Measurements from ENCODE around the gene ORC1. TPM values are rescaled to one million over a fixed set of nuclear protein-coding genes. Genes with fewer than 3 reads are reported as not detected.

Gene ORC1
- total RNA-seq (2022; extraction: Qiagen RNA extraction; ENCODE audit: low read depth) = 18.3 to 20.6 TPM (median 19.3 TPM) in 5 replicates

GRCh38 chr1:52404116-52404974 lies at the start of gene ORC1, which contains the start of gene PRPF38A:
Gene ORC1, minus strand, starts transcription at chr1:52404423. Its CDS starts 2,200 bp downstream, at chr1:52402223.
Gene PRPF38A, plus strand, starts transcription at chr1:52404602. Its CDS starts 148 bp downstream, at chr1:52404750.

DNA sequence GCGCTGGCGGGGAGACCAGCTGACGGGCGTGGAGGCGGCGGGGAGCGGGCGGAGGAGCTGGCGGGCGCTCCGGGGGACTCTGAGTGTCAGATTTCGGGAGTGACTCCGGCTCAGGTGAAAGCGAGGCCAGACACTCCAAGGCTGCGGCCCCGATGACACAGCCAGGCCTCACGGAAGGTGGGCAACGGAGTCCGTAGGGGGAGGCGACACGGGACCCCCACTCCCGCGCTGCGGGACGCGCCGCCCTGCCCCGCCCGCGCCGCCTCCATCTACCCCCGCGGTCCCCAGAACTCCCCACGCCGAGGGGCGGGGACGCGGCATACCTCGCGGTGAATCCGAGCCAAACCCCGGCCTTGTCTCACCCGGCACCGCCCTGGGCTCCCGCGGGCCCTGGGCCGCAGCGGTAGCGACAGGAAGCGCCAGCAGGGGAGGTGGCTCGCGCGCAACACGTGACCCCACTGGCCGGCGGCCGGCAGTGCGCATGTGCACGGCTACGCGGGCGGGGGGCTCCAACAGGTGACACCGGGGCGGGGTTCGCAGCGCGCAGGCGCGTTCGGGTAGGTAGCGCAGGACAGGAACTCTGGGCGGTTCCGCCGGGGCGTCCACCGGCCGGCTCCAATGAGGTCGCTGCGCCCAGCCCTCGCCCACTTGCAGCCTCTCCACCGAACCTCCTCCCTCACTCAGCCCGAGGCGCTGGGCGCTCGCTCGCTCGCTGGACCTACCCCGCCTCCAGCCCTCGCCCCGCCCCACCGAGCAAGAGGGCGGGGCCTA lies 38.3 kb downstream of the ORC1 start, which contains the start of gene CC2D1B:
Gene CC2D1B, minus strand, starts transcription at position 460 of the 771 bp plus-strand sequence. CDS start 1,585 bp downstream, outside the sequence.

Other genes with a start within 250 kb of the ORC1 start
- 11.2 to 22.3 TPM (median 18.3 TPM) in 5 replicates for gene CC2D1B, start 38.2 kb downstream of the ORC1 start, total RNA-seq (2022; extraction: Qiagen RNA extraction; ENCODE audit: low read depth)
- 19.2 to 21.9 TPM (median 20.8 TPM) in 5 replicates for gene PRPF38A, start 179 bp upstream of the ORC1 start, total RNA-seq (2022; extraction: Qiagen RNA extraction; ENCODE audit: low read depth)
- gene TUT4, start 148.7 kb upstream of the ORC1 start, total RNA-seq (2022; extraction: Qiagen RNA extraction; ENCODE audit: low read depth) = 20.5 to 25.5 TPM (median 23.3 TPM) in 5 replicates
- gene GPX7, start 197.9 kb upstream of the ORC1 start, total RNA-seq (2022; extraction: Qiagen RNA extraction; ENCODE audit: low read depth) = not detected in 5 replicates
- gene SHISAL2A, start 228.7 kb upstream of the ORC1 start, total RNA-seq (2022; extraction: Qiagen RNA extraction; ENCODE audit: low read depth) = 0.21 to 0.28 TPM (median 0.27 TPM) in 4 of 5 replicates, not detected in the other

Measured in A549 treated with ZK216348 at 1 μM for 4 hours (cell line).